Effector memory CD8-positive, alpha-beta T cell (primary cell): ENCODE results near the gene PKP4.

Experiments used
- ATAC-seq: fragments of 150-1000 bp; cut with Tn5 transposase; replicated peaks from 2 replicates; pipeline ENCODE4 v1.10.0; 2021; ENCODE audit warnings: mild to moderate bottlenecking, moderate library complexity
- DNase-seq, 3 experiments: peaks; one replicate each; pipeline ENCODE4 v3.0.0; 2021
- H3K27ac Mint-ChIP-seq, 2 donors: one replicate each; pipeline ENCODE4 v1.8.0; 2022; ENCODE audit warnings: mild to moderate bottlenecking in 2 of 2, mixed read lengths in 2 of 2, moderate library complexity in 2 of 2
- H3K27me3 Mint-ChIP-seq, 2 donors: one replicate each; pipeline ENCODE4 v1.8.0; 2022; ENCODE audit warnings: mixed read lengths in 2 of 2
- H3K36me3 Mint-ChIP-seq: one replicate; pipeline ENCODE4 v1.8.0; 2022; ENCODE audit warnings: mild to moderate bottlenecking, moderate library complexity, mixed read lengths; ENCODE audit not compliant: insufficient read depth
- H3K4me1 Mint-ChIP-seq, 2 donors: one replicate each; pipeline ENCODE4 v1.8.0; 2022; ENCODE audit warnings: low read depth in 2 of 2, mixed read lengths in 2 of 2
- H3K4me3 Mint-ChIP-seq, 2 donors: one replicate each; pipeline ENCODE4 v1.8.0; 2022; ENCODE audit warnings: mild to moderate bottlenecking in 2 of 2, mixed read lengths in 2 of 2, moderate library complexity in 2 of 2
- H3K9me3 Mint-ChIP-seq, 2 donors: one replicate each; pipeline ENCODE4 v1.8.0; 2022; ENCODE audit warnings: mixed read lengths in 2 of 2

Gene PKP4

DNA sequence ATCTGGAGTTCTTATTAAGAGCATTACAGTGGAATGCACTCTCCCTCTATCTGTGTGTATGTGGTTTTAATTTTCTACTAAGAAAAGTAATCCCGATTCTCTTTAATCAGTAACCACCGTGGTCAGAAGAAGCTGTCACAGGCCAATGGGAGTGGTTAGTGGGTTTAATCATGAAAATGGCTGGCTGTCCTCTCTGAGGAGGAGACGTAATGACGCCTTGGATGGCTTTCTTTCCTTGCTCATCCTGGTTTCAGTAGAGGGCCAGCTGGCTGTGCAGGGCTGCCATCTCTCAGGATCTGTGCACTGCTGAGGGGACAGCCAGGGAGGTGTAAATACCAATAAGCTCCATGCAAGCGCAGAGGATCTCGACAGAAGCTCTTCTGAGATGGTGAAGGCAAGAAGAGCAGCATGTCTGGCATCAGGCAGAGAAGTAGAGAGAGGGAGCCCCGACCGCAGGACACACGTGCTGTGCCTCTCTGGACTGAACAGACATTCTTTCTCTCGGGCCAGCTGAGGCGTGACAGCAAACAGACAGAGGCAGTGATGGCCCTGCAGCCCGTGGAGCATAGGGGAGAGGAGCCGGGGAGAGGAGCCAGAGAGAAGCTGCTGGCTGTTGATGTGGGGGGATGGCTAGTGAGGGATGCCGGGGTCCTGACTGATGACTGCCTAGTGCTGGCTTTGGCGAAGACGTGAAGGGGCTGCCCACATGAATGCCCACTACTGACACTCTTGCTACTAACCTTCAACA lies 273.3 kb downstream of the PKP4 start:
- H3K9me3 Mint-ChIP-seq, result no peaks in the 10 kb centered on the region
- no peaks in the 10 kb centered on the region for H3K4me1 Mint-ChIP-seq
- no peak overlapping the region for H3K4me3 Mint-ChIP-seq
- DNase-seq (no peak), ATAC-seq (no peak)
- H3K27ac Mint-ChIP-seq, result no peak overlapping the region
- H3K36me3 Mint-ChIP-seq, result no peaks in the 10 kb centered on the region
- H3K27me3 Mint-ChIP-seq, result peaks cover 20 to 39% of the 10 kb centered on the region in 2 donors

GRCh38 chr2:158730621-158731140 lies 273.9 kb downstream of the PKP4 start:
- DNase-seq, result no peak
- H3K27me3 Mint-ChIP-seq, result peaks cover 20 to 39% of the 10 kb centered on the region in 2 donors
- H3K4me3 Mint-ChIP-seq, result no peak overlapping the region
- no peaks in the 10 kb centered on the region for H3K4me1 Mint-ChIP-seq
- ATAC-seq, result no peak
- no peaks in the 10 kb centered on the region for H3K9me3 Mint-ChIP-seq
- H3K36me3 Mint-ChIP-seq, result no peaks in the 10 kb centered on the region
- H3K27ac Mint-ChIP-seq, result no peak overlapping the region

DNA sequence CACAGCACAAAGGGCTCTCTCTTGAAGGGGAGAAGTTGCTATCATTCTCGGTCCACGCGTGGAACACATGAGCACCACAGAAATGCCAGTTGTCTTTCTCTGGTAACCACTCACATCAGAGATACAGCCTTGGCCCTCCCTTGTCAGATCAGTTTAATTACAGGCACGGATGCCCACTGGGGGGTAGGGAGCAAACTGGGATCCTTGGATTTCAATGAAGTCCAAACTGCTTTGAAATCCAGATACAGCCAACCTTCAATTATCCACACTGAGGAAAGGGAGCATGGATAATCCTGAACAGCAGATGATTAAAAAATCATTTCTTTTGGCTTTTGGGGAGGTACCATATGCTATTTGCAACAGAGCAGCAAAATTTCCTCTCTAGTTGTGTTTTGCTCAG lies 274.6 kb downstream of the PKP4 start:
- Mint-ChIP-seq H3K27ac (no peak overlapping the region), H3K4me1 (no peaks in the 10 kb centered on the region), H3K36me3 (no peaks in the 10 kb centered on the region), H3K27me3 (peaks cover 27 to 39% of the 10 kb centered on the region in 2 donors), H3K4me3 (no peak overlapping the region), H3K9me3 (no peaks in the 10 kb centered on the region)
- DNase-seq (no peak), ATAC-seq (no peak)
